ENCODE measurements around the gene ELSPBP1.

DNA sequence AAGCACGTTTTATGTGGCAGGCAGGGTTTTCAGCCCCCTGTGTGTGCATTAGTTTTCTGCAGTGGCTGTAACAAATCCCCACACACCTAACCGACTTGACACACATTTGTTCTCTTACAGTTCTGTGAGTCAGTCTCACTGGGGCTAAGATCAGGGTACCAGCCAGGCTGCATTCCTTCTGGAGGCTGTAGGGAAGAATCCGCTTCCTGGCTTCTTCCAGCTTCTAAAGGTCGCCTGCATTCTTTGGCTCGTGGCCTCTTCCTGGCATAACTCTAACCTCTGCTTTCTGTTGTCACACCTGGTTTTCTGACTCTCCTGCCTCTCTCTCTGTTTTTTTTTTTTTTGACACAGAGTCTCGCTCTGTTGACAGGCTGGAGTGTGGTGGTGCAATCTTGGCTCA is 6.4 kb downstream of the ELSPBP1 start:
- TF ChIP-seq, protein P1, sequence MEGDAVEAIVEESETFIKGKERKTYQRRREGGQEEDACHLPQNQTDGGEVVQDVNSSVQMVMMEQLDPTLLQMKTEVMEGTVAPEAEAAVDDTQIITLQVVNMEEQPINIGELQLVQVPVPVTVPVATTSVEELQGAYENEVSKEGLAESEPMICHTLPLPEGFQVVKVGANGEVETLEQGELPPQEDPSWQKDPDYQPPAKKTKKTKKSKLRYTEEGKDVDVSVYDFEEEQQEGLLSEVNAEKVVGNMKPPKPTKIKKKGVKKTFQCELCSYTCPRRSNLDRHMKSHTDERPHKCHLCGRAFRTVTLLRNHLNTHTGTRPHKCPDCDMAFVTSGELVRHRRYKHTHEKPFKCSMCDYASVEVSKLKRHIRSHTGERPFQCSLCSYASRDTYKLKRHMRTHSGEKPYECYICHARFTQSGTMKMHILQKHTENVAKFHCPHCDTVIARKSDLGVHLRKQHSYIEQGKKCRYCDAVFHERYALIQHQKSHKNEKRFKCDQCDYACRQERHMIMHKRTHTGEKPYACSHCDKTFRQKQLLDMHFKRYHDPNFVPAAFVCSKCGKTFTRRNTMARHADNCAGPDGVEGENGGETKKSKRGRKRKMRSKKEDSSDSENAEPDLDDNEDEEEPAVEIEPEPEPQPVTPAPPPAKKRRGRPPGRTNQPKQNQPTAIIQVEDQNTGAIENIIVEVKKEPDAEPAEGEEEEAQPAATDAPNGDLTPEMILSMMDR (conservative IDR thresholded peaks at IDR 0.05) = no peak
- no peak for TF ChIP-seq EZH2 (IDR thresholded peaks at IDR 0.05; ENCODE audit: low read depth)
